ENCODE results near the gene CDKN2A.

CDKN2A gene

DNA sequence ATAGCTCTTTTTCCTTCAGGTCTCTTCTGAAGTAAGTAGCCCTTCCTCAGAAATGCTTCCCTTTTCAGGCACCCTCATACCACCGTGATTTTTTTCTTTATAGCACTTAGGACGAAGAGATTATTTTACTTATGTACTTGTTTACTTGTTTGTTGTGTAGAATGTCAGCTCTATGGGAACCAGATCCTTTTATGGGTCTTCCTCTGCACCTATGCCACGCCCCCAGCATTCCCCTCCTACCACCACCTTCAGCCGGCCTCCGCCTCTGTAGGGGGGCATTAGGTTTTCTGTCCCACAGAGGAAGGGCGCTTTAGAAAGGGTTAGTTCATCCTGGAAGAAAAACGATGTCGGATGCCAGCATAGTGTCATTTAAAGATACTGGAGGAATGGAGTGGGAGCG lies 2.2 kb upstream of the CDKN2A start:
- intact Hi-C loops (cut with micrococcal nuclease), result no loop called here
- Mint-ChIP-seq H3K27ac (peak overlapping the region; percentile 97), H3K4me1 (ENCODE audit: low read depth) (peaks cover 18% of the 10 kb centered on the region), H3K4me3 (peak overlapping the region; percentile 94), H3K36me3 (ENCODE audit: low read depth) (peaks cover 13% of the 10 kb centered on the region), H3K27me3 (peaks cover 53% of the 10 kb centered on the region), H3K9me3 (no peaks in the 10 kb centered on the region)

GRCh38 chr9:21995666-21996398 lies 1.6 kb upstream of the CDKN2A start:
- peak overlapping the region; percentile 97 for H3K27ac Mint-ChIP-seq
- H3K9me3 Mint-ChIP-seq, result no peaks in the 10 kb centered on the region
- intact Hi-C loops (cut with micrococcal nuclease), result loop anchor here (1.0 kb wide), 1 partner anchor 13 kb away; the partner anchor contains the start of gene CDKN2B

GRCh38 chr9:21995006-21995665 lies 944 bp upstream of the CDKN2A start:
- Mint-ChIP-seq H3K36me3 (ENCODE audit: low read depth) (peaks cover 13% of the 10 kb centered on the region), H3K4me1 (ENCODE audit: low read depth) (peaks cover 21% of the 10 kb centered on the region), H3K27ac (peak overlapping the region; percentile 97), H3K27me3 (peaks cover 54% of the 10 kb centered on the region), H3K9me3 (no peaks in the 10 kb centered on the region), H3K4me3 (peak overlapping the region; percentile 94)
- intact Hi-C loops (cut with micrococcal nuclease), result loop anchor here (1.0 kb wide), 1 partner anchor 14 kb away; the partner anchor contains the start of gene CDKN2B

More at GRCh38 chr9:21995666-21996398, 1.6 kb upstream of the CDKN2A start:
- H3K4me1 Mint-ChIP-seq (ENCODE audit: low read depth), result peaks cover 18% of the 10 kb centered on the region
- H3K27me3 Mint-ChIP-seq, result peaks cover 52% of the 10 kb centered on the region
- peak overlapping the region; percentile 94 for H3K4me3 Mint-ChIP-seq
- peaks cover 13% of the 10 kb centered on the region for H3K36me3 Mint-ChIP-seq (ENCODE audit: low read depth)

DNA sequence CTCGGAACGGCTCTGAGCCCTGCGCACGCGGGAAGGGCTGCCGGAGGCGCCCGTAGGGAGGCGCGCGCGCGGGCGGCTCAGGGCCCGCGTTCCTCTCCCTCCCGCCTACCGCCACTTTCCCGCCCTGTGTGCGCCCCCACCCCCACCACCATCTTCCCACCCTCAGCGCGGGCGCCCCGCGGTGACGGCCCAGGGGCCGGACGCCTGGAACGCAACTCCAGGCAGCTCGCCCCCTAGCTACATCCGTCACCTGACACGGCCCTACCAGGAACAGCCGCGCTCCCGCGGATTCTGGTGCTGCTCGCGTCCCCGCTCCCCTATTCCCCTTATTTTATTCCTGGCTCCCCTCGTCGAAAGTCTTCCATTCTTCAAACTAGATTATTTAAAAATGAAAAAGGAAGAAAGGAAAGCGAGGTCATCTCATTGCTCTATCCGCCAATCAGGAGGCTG lies 389 bp upstream of the CDKN2A start, which contains the start of gene CDKN2B-AS1:
CDKN2B-AS1 (plus strand) TSS at position 236 of the 450 bp plus-strand sequence.
- H3K27me3 Mint-ChIP-seq, result peaks cover 55% of the 10 kb centered on the region
- peak within 1 kb of the TSS; percentile 97 for H3K27ac Mint-ChIP-seq
- H3K9me3 Mint-ChIP-seq, result no peaks in the 10 kb centered on the region
- peak within 1 kb of the TSS; percentile 94 for H3K4me3 Mint-ChIP-seq
- H3K4me1 Mint-ChIP-seq (ENCODE audit: low read depth), result peaks cover 27% of the 10 kb centered on the region
- peaks cover 13% of the 10 kb centered on the region for H3K36me3 Mint-ChIP-seq (ENCODE audit: low read depth)
- intact Hi-C loops (cut with micrococcal nuclease), result loop anchor here (1.0 kb wide), 1 partner anchor 15 kb away; the partner anchor contains the start of gene CDKN2B

GRCh38 chr9:21993007-21993406 lies 1.2 kb downstream of the CDKN2A start:
- peaks cover 13% of the 10 kb centered on the region for H3K36me3 Mint-ChIP-seq (ENCODE audit: low read depth)
- H3K4me1 Mint-ChIP-seq (ENCODE audit: low read depth), result peaks cover 36% of the 10 kb centered on the region
- no peak overlapping the region for H3K27ac Mint-ChIP-seq
- intact Hi-C loops (cut with micrococcal nuclease), result no loop called here
- no peaks in the 10 kb centered on the region for H3K9me3 Mint-ChIP-seq
- peaks cover 61% of the 10 kb centered on the region for H3K27me3 Mint-ChIP-seq
- no peak overlapping the region for H3K4me3 Mint-ChIP-seq

DNA sequence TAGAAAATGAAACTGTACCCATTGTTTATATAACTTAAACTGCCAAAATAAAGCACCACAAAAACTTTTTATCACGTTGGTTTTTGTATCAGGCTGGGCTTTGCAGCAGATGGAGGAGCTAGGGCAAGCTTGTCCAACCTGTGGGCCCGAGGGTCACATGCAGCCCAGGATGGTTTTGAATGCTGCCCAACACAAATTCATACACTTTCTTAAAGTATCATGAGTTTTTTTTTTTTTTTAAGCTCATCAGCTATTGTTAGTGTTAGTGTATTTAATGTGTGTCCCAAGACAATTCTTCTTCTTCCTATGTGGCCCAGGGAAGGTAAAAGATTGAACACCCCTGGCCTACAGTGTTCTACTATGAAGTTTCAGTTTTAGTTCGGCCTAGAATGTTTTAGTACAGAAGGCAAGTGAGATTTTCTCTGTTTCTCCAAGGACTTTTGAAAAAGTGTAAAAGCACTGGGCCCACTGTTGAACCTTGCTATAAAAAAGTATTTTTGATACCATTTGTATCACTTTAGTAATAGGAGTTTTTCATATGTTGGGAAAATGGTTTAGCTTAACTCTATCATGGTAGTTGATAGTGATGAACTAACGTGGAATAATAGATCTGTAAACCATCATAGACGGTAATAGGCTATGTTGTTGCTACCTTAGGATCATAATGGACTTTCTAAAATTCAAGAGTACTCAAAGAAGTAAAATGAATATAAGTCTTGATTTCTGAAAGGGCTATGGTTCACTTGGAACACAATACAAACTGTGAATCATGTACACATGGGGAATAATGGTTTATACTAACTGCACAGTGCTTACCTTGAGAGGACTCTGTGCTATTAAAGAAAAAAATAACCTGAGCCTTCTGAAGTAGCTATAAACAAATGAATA lies 2.9 kb downstream of the CDKN2A start:
- Mint-ChIP-seq H3K36me3 (ENCODE audit: low read depth) (peaks cover 13% of the 10 kb centered on the region), H3K27me3 (peaks cover 56% of the 10 kb centered on the region), H3K4me1 (ENCODE audit: low read depth) (peaks cover 43% of the 10 kb centered on the region), H3K27ac (no peak overlapping the region), H3K9me3 (no peaks in the 10 kb centered on the region), H3K4me3 (no peak overlapping the region)
- intact Hi-C loops (cut with micrococcal nuclease), result no loop called here

GRCh38 chr9:21989440-21990189 lies 4.6 kb downstream of the CDKN2A start:
- Mint-ChIP-seq H3K4me3 (no peak overlapping the region), H3K4me1 (ENCODE audit: low read depth) (peaks cover 38% of the 10 kb centered on the region), H3K9me3 (no peaks in the 10 kb centered on the region), H3K27me3 (peaks cover 55% of the 10 kb centered on the region), H3K27ac (no peak overlapping the region), H3K36me3 (ENCODE audit: low read depth) (peaks cover 3% of the 10 kb centered on the region)
- intact Hi-C loops (cut with micrococcal nuclease), result no loop called here

- H3K4me3 Mint-ChIP-seq, result no peak overlapping the region
- H3K4me1 Mint-ChIP-seq (ENCODE audit: low read depth), result peaks cover 31% of the 10 kb centered on the region
- H3K27me3 Mint-ChIP-seq, result peaks cover 49% of the 10 kb centered on the region
- H3K36me3 Mint-ChIP-seq (ENCODE audit: low read depth), result no peaks in the 10 kb centered on the region
- intact Hi-C loops (cut with micrococcal nuclease), result no loop called here
- H3K27ac Mint-ChIP-seq, result no peak overlapping the region
- no peaks in the 10 kb centered on the region for H3K9me3 Mint-ChIP-seq
Measured at GRCh38 chr9:21988056-21988990, 5.9 kb downstream of the CDKN2A start.

GRCh38 chr9:21985964-21986667 lies 8.1 kb downstream of the CDKN2A start:
- no peak overlapping the region for H3K27ac Mint-ChIP-seq
- intact Hi-C loops (cut with micrococcal nuclease), result no loop called here

DNA sequence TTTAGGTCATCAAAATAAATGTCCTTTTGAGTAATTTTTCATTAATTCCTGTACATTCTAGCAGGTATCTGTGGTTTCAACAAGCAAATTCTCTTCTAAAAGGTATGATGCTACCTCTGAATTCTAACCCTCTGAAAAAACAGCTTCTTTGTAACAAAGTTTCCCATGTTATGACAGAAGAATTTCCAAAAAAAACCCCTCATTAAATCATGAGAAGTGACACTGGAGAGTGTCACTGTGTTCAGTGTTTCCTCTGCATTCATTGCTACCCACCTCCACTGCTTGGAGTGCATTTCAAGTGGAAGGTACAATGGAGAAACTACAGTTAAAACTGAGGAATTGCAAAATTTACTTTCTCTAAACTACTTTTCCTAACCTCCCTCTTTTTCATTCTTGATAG lies 10.1 kb downstream of the CDKN2A start:
- H3K9me3 Mint-ChIP-seq, result no peaks in the 10 kb centered on the region
- peaks cover 41% of the 10 kb centered on the region for H3K27me3 Mint-ChIP-seq
- H3K4me3 Mint-ChIP-seq, result no peak overlapping the region
- no peaks in the 10 kb centered on the region for H3K36me3 Mint-ChIP-seq (ENCODE audit: low read depth)
- intact Hi-C loops (cut with micrococcal nuclease), result no loop called here
- H3K27ac Mint-ChIP-seq, result no peak overlapping the region
- H3K4me1 Mint-ChIP-seq (ENCODE audit: low read depth), result peaks cover 28% of the 10 kb centered on the region

More at GRCh38 chr9:21985964-21986667, 8.1 kb downstream of the CDKN2A start:
- no peaks in the 10 kb centered on the region for H3K36me3 Mint-ChIP-seq (ENCODE audit: low read depth)
- H3K4me3 Mint-ChIP-seq, result no peak overlapping the region
- H3K4me1 Mint-ChIP-seq (ENCODE audit: low read depth), result peaks cover 35% of the 10 kb centered on the region
- H3K9me3 Mint-ChIP-seq, result no peaks in the 10 kb centered on the region
- H3K27me3 Mint-ChIP-seq, result peaks cover 45% of the 10 kb centered on the region

GRCh38 chr9:21983561-21983935 lies 10.6 kb downstream of the CDKN2A start:
- peaks cover 29% of the 10 kb centered on the region for H3K4me1 Mint-ChIP-seq (ENCODE audit: low read depth)
- H3K36me3 Mint-ChIP-seq (ENCODE audit: low read depth), result no peaks in the 10 kb centered on the region
- H3K9me3 Mint-ChIP-seq, result no peaks in the 10 kb centered on the region
- intact Hi-C loops (cut with micrococcal nuclease), result no loop called here
- peaks cover 42% of the 10 kb centered on the region for H3K27me3 Mint-ChIP-seq
- H3K4me3 Mint-ChIP-seq, result no peak overlapping the region
- peak overlapping the region; percentile 56 for H3K27ac Mint-ChIP-seq
